HG02885 (cell line): ENCODE measurements around the gene PPP1R15B.
A peak's percentile ranks its signal among the peaks of the same experiment; 100 is the strongest.

Experiments
- ATAC-seq: cut with Tn5 transposase; IDR thresholded peaks from one replicate; pipeline ENCODE4 v1.9.1; 2021; ENCODE audit warnings: mild to moderate bottlenecking; ENCODE audit not compliant: unreplicated experiment, poor library complexity

Gene PPP1R15B

DNA sequence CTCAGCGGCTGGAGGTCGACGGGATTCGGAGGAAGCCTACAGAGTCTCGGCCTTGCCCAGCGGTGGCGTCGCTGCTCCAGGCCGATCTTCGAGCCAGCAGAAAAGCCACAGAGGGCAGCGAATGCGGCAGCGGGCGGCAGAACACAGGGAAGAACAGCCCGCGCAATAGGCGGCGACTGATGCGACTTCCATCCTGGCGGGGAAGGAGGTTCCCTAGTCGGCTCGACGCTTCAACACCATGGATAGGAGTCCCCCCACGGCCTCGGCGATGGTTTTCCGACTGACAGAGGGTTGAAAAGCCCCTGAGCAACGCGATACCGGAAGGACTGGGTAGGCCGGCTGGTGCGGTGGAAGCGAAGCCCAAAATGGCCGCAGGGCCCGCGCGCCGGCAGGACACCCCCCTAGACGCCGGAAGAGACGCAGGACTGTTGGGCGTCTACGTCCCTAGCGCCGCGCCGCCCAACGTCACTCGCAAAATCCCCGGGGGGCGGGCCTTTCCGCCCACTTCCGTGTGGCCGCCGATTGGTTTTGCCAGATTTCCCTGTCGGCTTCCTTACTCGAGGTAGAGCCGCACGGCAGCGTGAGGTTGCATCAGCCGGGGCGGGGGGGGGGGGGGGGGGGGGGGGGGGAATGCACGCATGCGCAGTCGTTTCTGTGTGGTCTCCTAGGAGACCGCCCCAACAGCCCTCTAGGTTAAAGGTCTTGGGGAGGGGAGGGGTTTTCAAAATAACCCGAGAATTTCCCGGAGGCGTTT is at the start of gene PPP1R15B:
Gene PPP1R15B, minus strand, starts transcription at position 367 of the 754 bp plus-strand sequence. CDS start 406 bp downstream, outside the sequence.
- peak; percentile 92 for ATAC-seq

GRCh38 chr1:204460346-204460745 is 48.7 kb upstream of the PPP1R15B start:
- no peak for ATAC-seq

- no peak for ATAC-seq
Observed at GRCh38 chr1:204459706-204460105, 48.1 kb upstream of the PPP1R15B start.

GRCh38 chr1:204457666-204458065 is 46.0 kb upstream of the PPP1R15B start:
- ATAC-seq, result no peak

- ATAC-seq, result no peak
Observed at GRCh38 chr1:204456826-204457442, 45.3 kb upstream of the PPP1R15B start.

- ATAC-seq, result no peak
Observed at GRCh38 chr1:204455831-204456145, 44.2 kb upstream of the PPP1R15B start.

DNA sequence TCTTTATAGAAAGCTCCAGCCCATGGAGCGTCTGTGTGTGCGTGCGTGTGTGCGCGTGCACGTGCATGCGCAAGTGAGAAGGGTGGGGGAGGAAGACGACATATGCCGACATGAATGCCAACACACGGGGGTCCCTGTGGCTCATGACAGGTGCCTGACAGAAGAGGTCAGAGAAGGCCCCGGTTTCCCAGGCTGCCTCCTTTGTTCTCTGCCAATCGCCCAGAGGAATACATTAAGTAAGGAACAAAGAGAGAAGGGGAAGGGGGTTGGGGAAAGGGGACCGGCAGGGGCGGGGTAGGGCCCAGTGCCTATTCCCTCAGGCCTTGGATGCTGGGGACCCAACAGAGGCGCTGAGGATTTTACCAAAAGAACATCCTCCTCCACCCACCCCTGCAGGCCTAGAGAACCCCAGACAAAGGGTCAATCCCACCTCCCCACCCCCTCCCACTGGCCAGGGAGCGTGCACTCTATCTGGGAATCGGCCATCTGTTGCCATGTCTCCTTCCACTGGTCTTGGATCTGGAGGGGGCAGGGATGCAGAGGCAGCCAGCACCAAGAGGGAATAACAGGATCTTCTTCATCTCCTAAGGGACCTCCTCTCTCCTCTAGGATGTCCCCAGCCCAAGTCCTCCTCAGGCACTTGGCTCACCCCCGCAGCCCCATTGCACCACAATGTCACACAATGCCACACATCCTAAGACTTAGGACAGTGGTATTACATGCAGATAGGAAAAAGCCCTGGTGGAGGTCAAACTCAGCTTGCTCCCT is 43.6 kb upstream of the PPP1R15B start:
- no peak for ATAC-seq

DNA sequence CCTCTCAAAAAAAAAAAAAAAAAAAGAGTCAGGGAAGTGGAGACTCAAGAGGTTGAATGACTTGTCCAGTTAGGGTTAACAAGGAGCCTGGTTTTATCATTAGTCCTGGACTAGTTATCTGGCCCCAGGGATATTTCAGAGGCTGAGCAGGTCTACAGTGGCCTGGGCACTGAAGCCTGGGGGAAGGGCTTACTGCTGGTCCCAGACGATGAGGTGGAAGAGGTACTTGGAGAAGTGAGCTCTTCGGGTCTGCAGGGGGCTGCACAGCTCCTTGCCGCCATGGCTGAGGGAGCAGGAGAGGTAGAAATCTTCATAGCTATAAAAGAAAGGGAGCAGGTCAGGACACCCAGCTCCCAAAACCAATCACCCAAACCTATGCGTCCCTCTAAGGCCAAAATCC is 42.9 kb upstream of the PPP1R15B start:
- ATAC-seq, result no peak

GRCh38 chr1:204453141-204453772 is 41.6 kb upstream of the PPP1R15B start:
- peak; percentile 77 for ATAC-seq

- no peak for ATAC-seq
Observed at GRCh38 chr1:204451352-204452124, 39.9 kb upstream of the PPP1R15B start.

DNA sequence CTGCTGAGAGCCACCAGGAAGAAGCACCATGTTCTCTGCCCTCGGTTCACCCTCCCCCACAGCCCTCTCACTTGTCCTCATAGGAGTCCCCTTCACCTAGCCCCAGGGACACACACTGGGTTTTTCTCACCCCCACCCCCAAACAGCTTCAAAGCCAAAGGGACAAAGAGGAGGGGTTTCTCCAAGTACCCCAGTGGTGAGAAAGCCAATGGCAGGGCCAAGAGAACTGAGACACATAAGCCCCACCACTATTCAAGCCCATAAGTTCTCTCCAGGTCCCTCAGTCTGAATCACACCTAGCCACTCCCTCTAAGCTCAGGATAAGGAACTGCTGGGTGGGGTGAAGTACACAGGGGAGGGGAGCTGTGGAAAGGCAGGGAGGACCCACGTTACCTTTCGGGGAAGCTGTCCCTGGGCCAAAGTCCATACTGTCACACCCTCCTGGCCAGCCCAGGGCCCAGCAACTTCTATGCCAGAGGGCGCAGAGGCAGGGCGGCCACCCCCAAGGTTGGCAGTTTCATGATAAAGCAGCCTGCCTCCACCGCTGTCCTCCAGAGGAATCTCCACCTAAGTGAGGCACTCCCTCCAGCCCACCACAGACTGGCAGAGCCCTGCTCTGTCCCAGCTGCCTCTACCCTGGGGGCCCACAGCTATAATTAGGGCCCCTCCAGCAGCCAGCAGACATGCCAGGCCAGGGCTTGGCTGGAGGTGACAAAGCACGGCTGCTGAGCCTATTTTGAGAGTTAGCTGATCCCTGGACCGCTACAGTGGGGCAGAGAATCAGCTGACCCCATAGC is 39.0 kb upstream of the PPP1R15B start:
- no peak for ATAC-seq

DNA sequence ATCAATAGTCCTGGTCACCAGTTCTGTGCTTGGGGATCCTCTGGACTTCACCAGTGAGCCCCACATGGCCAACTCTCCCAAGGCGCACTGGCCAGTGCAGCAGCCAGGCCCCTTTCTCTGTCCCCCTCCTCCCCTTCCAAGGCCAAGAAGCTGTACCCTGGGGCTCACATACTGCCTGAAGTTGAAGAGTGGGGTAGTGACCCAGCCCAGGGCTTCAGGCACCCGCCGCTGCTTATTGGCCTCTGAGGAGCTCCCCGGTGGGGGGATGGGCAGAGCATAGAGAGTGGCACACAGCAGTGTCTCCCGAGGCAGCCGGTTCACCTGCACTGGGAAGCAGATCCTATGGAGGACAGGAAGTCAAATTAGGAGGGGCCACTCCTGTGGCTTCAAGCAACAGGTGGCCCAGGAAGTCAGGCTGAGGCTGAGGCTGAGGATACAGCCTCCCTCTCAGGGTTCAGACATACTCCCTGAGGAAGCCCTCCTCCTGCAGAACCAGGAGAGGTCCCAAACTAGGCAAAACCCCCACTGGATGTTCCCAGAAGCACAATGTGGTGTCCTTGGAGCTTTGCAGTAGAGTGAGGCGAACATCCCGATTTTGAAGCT is 38.2 kb upstream of the PPP1R15B start:
- no peak for ATAC-seq

DNA sequence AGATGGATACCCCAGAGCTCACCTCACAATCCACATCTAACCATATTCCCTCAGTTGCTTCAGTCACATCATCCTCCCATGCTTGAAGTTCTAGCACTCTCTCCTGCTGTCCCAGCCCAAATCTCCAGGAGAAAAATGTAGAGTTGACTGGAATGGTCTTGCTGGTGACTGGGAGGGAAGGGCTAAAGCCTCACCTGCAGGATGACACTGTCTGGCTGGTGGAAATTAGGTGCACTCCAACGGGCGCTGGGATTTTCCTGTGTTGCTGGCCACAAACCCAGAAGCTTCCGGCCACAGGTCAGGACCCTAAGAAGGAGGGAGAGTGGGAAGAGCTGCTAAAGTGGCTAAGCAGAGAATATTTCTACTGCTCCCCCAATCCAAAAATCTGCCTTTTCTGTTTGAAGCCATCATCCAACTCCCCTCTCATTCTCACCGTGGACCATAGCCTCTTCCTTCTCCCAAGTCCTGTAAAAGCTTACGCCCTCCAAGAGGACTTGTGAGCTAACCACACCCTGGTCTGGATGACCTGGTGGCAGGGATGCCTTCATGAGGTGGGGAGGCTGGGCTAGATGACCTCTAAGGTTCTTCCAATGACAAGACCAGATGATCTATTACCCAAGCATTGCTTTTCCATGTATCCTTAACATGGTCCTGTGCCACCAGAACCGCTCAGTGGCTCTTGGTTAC is 37.5 kb upstream of the PPP1R15B start:
- ATAC-seq, result no peak

GRCh38 chr1:204448344-204448964 is 36.8 kb upstream of the PPP1R15B start:
- no peak for ATAC-seq

GRCh38 chr1:204447736-204448135 is 36.1 kb upstream of the PPP1R15B start:
- no peak for ATAC-seq

DNA sequence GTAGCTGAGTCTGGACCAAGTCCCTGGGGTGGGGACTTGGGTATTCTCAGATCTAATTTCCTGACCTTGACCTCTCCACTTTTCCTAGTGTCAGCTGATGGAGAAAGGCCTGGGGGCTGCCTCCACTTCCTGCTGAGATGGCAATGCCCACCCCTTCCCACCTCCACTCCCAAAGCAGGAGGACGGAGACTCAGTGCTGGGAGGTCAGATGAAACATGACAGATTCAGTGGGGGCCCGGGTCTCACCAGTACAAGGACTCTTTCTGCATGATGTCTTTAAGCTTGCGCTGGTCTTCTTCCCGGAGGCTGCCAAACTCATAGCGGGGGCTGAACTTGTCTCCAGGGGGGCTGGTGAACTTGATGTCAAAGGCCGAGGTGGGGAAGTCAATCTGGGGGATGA is 35.6 kb upstream of the PPP1R15B start:
- ATAC-seq, result no peak

DNA sequence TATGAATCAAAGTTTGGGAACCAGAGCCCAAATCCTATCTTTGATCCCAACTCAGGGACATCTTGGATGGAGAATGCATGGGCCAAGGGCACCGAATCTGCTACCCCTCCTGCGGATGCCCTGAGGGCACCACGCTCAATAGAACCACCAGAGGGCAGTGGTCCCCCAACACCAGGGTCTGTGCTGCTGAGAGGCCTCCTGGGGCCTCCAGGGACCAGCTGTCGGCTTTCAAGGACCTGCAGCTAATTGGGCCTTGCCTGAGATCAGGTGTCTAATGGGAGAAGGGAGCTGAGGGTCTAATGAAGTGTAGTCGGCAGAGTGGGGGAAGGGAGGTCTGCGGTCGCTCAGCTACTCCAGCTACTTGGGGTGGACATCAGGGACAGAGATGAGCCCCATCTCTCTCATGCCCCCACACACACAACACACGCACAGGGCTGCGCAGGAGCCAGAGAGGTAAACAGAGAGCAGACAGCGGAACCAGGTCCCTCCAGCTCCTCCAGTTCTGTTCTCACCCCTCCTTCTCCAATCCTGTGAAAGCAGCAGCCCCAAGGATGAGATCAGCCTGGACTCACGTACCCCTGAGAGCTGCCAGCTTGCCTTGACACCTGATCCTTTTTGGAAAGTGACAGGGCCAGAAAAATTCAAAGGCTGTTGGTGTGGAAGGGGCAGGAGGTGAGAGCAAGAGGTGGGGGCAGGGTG is 34.9 kb upstream of the PPP1R15B start:
- no peak for ATAC-seq
